AG10803 (cell line): ENCODE measurements around the gene SIK3.
A peak's percentile ranks its signal among the peaks of the same experiment; 100 is the strongest.

Source experiments
- DNase-seq: peaks from one replicate; pipeline ENCODE4 v3.0.0; 2010; ENCODE audit warnings: low read depth
- H3K4me3 ChIP-seq: 2 replicates; pipeline ENCODE4 v1.5.1; 2011; ENCODE audit warnings: mild to moderate bottlenecking, low read length, control low read depth
- TF ChIP-seq, protein P1 (sequence below): conservative IDR thresholded peaks from 2 replicates; pipeline ENCODE4 v1.5.1; 2011; ENCODE audit warnings: mild to moderate bottlenecking, low read length, control low read depth, inconsistent platforms

Gene SIK3

DNA sequence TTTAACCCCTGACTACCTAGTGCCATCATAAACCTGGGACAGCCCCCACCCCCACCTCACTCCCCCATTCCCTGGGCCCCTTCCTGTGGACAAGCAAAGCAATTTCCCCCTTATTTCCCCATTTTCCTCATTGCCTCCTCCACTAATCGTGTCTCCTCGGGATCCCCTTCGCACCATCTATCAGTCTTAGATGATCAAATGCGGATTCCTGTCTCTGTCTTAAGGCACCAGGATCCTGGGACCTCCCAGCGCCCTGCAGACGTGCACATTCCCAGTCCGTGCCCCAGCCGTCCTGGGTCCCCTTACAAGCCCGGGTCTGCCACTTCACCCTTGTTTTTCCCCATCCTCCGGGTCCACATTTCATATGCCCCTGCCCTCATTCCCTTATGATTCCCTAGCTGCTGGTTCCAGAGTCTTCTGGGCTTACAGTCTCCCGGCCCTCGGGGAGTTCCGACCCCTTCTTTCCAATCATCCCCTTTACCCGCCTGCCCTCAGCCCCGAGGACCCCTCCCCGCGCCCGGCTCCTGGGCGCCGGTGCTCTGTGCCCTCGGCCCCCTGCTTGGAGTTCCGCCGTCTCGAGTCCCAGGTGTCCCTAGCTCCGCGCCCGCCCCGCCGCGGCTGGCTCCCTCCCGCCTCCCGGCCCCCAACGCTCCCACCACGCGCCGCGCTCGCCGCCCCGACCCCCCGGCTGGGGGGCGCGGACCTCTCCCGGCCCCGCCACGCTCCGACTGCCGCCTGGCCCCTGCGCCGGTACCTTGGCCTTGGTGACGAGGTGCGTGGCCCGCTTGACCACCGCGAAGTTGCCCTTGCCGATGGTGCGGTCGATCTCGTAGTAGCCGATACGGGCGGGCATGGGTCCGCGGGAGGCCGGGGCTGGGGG lies 599 bp downstream of the SIK3 start:
- TF ChIP-seq, protein P1, sequence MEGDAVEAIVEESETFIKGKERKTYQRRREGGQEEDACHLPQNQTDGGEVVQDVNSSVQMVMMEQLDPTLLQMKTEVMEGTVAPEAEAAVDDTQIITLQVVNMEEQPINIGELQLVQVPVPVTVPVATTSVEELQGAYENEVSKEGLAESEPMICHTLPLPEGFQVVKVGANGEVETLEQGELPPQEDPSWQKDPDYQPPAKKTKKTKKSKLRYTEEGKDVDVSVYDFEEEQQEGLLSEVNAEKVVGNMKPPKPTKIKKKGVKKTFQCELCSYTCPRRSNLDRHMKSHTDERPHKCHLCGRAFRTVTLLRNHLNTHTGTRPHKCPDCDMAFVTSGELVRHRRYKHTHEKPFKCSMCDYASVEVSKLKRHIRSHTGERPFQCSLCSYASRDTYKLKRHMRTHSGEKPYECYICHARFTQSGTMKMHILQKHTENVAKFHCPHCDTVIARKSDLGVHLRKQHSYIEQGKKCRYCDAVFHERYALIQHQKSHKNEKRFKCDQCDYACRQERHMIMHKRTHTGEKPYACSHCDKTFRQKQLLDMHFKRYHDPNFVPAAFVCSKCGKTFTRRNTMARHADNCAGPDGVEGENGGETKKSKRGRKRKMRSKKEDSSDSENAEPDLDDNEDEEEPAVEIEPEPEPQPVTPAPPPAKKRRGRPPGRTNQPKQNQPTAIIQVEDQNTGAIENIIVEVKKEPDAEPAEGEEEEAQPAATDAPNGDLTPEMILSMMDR: no peak
- DNase-seq: peak; percentile 18

DNA sequence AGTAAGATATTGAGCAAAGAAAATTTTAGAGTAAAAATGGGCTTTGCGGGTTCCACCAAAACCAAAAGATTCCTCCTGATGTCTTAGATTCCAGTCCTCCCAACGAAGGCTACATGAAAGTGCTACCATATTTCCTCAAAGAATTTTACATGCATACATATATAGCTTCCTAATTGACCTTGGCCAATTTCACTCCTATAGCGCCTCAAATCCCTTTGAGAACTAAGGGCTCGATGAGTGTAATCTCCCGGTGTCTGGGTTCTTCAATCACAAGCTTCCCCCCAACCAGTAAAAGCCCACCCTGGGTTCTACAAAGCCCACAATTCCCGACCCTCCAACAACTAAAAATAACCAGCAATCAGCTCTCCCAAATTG lies 1.2 kb downstream of the SIK3 start:
- TF ChIP-seq, protein P1: no peak
- peak overlapping the region; percentile 84 for H3K4me3 ChIP-seq
- DNase-seq: no peak

More for the DNA sequence above, 599 bp downstream of the SIK3 start:
- peak overlapping the region; percentile 84 for H3K4me3 ChIP-seq

DNA sequence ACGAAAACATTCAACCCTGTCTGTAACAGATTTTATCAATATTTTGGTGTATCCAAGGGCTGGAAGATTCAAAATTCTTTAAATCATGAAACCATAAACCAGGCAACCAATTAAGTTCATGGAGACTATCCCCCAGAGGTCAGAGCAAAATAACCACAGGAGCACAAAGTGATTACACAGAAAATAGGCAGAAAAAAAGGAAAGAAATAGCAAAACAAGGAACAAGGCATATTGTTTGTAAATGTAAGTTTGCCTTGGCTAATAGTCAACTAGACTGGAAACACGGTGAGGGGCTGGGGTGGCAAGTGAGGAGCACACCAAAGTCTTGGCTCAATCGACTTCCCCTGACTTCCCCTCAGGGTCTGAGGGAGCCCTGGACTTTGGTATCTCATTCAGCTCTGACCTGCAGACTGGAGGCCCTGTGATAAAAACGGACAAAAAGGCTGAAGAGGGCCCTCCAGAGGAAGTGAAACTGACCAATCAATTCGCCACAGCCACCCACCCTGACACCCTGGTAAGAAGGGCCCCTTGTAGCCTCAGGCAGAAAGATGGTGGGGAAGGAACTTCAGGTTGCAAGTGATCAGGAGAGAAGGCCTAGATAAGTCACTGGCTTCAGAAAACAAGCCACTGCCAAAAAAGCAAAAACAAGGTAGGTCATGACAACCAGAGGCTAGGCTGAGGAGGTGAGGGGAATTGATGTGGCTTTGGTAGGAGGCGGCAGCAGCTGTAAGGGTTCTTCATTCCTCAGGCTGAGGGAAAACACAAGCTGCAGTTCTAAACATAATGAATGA lies 1.8 kb downstream of the SIK3 start:
- TF ChIP-seq, protein P1: 0 out of 2 replicates have a peak, but pooled peaks have one; percentile 2
- peak overlapping the region; percentile 84 for H3K4me3 ChIP-seq
- DNase-seq: no peak

DNA sequence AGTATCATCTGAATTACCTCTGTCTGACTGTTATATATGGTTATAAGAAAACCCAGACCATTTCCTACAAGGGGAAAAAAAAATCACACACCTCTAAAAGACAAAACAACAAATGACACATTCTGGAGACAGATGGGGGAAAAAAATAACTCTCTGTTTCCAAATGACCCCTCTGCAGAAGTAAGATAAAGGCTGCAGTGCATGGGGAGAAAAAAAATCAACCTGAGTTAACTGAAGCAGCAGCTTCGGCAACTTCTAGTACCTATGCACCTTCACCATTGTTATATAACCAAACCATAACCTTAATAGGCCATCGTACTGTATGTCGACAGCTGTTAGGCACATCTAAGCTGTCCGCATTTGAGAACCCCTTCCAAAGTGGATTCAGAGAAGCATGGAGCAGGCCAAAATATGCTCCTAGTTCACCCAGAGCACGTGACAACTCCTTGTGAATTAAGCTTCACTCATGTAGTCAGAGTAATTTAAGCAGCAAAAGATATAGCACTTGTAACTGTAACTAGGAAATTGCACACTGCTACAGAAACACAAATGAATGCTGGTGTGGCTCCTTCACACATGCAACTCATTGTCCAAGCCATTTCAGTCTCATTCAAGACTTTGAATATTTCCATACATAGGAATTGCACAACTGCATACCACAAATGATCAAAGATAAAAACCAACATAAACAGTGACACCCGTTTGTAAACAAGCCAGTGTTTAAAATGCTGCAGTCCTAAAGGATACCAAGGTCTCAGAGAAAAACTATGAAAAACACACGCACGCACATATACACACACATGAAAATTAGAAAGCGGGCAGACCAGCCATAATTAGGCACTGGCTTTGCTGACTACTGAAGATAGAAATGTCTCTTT lies 2.7 kb downstream of the SIK3 start:
- peak overlapping the region; percentile 5; the same call in 1 of the 2 replicates for H3K4me3 ChIP-seq
- peak; percentile 86 for DNase-seq
- TF ChIP-seq, protein P1: no peak

DNA sequence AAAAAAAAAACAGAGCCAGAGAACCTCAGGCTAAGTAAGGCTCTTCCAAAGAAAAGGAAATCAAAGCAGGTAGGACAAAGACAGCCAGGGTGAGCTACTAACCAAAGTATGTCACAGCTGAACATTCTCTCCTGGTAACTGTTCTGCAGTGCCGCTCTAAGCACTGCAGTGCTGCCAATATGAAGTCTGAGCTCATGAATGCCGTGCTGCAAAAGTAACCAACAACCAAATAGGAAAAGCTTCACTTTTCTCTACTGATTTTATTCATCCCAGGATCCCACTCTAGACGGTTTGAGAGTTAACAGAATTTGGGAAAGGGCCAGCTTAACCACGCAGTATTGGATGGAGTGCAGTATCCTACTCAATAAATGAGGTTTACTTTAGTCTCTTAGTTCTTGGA lies 3.5 kb downstream of the SIK3 start:
- DNase-seq: peak; percentile 56
- no peak overlapping the region for H3K4me3 ChIP-seq
- TF ChIP-seq, protein P1: no peak

DNA sequence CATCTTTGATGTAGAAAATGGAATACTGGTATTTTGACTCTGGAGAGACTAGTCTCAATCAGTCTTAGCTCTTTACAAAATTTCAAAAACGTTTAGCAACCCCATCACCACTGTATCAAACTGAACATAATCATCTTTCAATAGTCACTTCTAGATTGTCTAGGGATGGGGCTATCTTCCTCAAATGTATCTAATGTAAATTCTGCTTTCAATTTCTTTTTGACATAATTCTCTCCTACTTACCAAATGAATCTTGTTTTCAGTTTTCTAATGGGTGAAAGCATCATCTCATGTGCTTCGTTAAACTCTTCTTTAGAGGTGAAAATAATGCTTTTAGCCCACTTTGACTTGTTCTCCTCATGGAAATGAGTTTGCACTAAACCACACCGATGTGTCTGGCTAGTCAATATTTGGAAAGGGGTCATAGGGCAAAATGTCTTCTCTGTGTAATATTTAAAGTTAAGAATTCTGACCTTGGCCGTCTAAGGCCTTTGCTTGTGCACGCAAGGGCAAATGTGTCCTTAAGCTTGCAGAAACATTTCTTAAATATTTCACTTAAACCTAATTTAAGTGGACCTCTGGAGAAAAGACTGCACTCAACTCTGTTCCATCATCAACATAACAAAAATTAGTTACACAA lies 5.2 kb downstream of the SIK3 start:
- H3K4me3 ChIP-seq: no peak overlapping the region
- TF ChIP-seq, protein P1: no peak
- DNase-seq: no peak
